ENCODE data around the gene AFM.

- TF ChIP-seq REST (IDR thresholded peaks at IDR 0.05; ENCODE audit: borderline replicate concordance) (no peak), MXI1 (conservative IDR thresholded peaks at IDR 0.05; ENCODE audit: poor library complexity, severe bottlenecking) (no peak), SMC3 (conservative IDR thresholded peaks at IDR 0.05; ENCODE audit: poor library complexity) (no peak), CTCF (IDR thresholded peaks at IDR 0.05; ENCODE audit: poor library complexity, severe bottlenecking) (no peak), EZH2 (IDR thresholded peaks at IDR 0.05; ENCODE audit: borderline replicate concordance, insufficient read depth, low read length, poor library complexity, severe bottlenecking) (no peak), EP300 (conservative IDR thresholded peaks at IDR 0.05; ENCODE audit: poor library complexity, severe bottlenecking) (no peak), POLR2AphosphoS5 (IDR thresholded peaks at IDR 0.05) (no peak), TAF1 (IDR thresholded peaks at IDR 0.05; ENCODE audit: low read depth) (no peak)
These were observed 32.9 kb upstream of the AFM start for GRCh38 chr4:73448448-73449203.
